Stimulated activated CD4-positive, alpha-beta T cell treated with anti-CD3 and anti-CD28 coated beads, Interleukin-4, amount 100 ng/mL, for 24 hours (primary cell): Measurements from ENCODE around the gene DAPK1.

ENCODE experiments used
- DNase-seq: peaks from one replicate; pipeline ENCODE4 v3.0.0-alpha.2; 2020

The DAPK1 gene

GRCh38 chr9:87698069-87698809, 200.6 kb downstream of the DAPK1 start:
- no peak for DNase-seq

GRCh38 chr9:87699835-87700234, 202.2 kb downstream of the DAPK1 start:
- DNase-seq = no peak

- no peak for DNase-seq
Measured at GRCh38 chr9:87701491-87701890, 203.8 kb downstream of the DAPK1 start.

GRCh38 chr9:87701931-87702421, 204.3 kb downstream of the DAPK1 start:
- DNase-seq = no peak

- no peak for DNase-seq
Measured at GRCh38 chr9:87702921-87703320, 205.3 kb downstream of the DAPK1 start.

GRCh38 chr9:87703636-87704276, 206.1 kb downstream of the DAPK1 start:
- DNase-seq = no peak

- no peak for DNase-seq
Measured at GRCh38 chr9:87704342-87704741, 206.7 kb downstream of the DAPK1 start.

- no peak for DNase-seq
Measured at GRCh38 chr9:87706066-87706739, 208.5 kb downstream of the DAPK1 start.

- DNase-seq = no peak
Measured at GRCh38 chr9:87707805-87708506, 210.3 kb downstream of the DAPK1 start.

GRCh38 chr9:87708546-87708945, 210.9 kb downstream of the DAPK1 start:
- DNase-seq = no peak

- DNase-seq = no peak
Measured at GRCh38 chr9:87708986-87709728, 211.5 kb downstream of the DAPK1 start.

GRCh38 chr9:87710443-87710842, 212.8 kb downstream of the DAPK1 start:
- no peak for DNase-seq

- no peak for DNase-seq
Measured at GRCh38 chr9:87711857-87712800, 214.5 kb downstream of the DAPK1 start.

GRCh38 chr9:87712801-87713277, 215.2 kb downstream of the DAPK1 start:
- no peak for DNase-seq

GRCh38 chr9:87713278-87713987, 215.8 kb downstream of the DAPK1 start:
- DNase-seq = peak; percentile 56

- DNase-seq = no peak
Measured at GRCh38 chr9:87713988-87714330, 216.3 kb downstream of the DAPK1 start.

GRCh38 chr9:87714819-87715218, 217.2 kb downstream of the DAPK1 start:
- DNase-seq = no peak

GRCh38 chr9:87716141-87716540, 218.5 kb downstream of the DAPK1 start:
- no peak for DNase-seq

- DNase-seq = no peak
Measured at GRCh38 chr9:87717456-87717855, 219.8 kb downstream of the DAPK1 start.

- no peak for DNase-seq
Measured at GRCh38 chr9:87718231-87718630, 220.6 kb downstream of the DAPK1 start.
